A549 (cell line): ENCODE data around the gene OR51E1. TPM values are rescaled to one million over a fixed set of nuclear protein-coding genes. Genes with fewer than 3 reads are reported as not detected.

Experiments used
- ATAC-seq, 2 experiments: fragments of 200-7000 bp in 1 of 2; fragments of >200 bp in 1 of 2; cut with Nextera tagmentation in 1 of 2; cut with Tn5 transposase in 1 of 2; 3 replicates each; pipeline versions ENCODE4 v1.8.0 to v1.9.1; 2018 to 2020; ENCODE audit warnings: mild to moderate bottlenecking in 1 of 2, moderate library complexity in 1 of 2
- CTCF ChIA-PET: fragments of 300-600 bp; sonication (Branson Sonifier 250); formaldehyde crosslinking; extraction: SDS; loops from one replicate; lab custom pipeline; 2021; ENCODE audit warnings: antibody characterized with exemption, inconsistent platforms; lab: Yijun Ruan, JAX
- POLR2A ChIA-PET: fragments of 350-600 bp; formaldehyde crosslinking; extraction: SDS; loops from one replicate; lab custom pipeline; 2021; ENCODE audit warnings: antibody characterized with exemption, inconsistent platforms; lab: Yijun Ruan, JAX
- DNase-seq, 2 experiments: peaks; one replicate each; pipeline versions ENCODE4 v3.0.0 to v3.0.0-alpha.2; 2011 to 2016; ENCODE audit warnings: low read depth in 1 of 2, low spot score in 1 of 2
- FAIRE-seq: peaks from 2 replicates; lab custom pipeline; 2011; peaks lifted over from hg19 to GRCh38; lab: Jason Lieb, UNC
- H3K27ac ChIP-seq, 2 experiments: fragments of >200 bp; sonication (Bioruptor Twin); formaldehyde crosslinking; 3 replicates each; pipeline ENCODE4 v1.5.1; 2016 to 2017
- H3K4me1 ChIP-seq: fragments of >200 bp; sonication (Bioruptor Twin); formaldehyde crosslinking; 3 replicates; pipeline ENCODE4 v1.6.1; 2016
- H3K4me2 ChIP-seq: fragments of >200 bp; sonication (Bioruptor Twin); formaldehyde crosslinking; 3 replicates; pipeline ENCODE4 v1.6.1; 2016
- H3K4me3 ChIP-seq: fragments of >200 bp; sonication (Bioruptor Twin); formaldehyde crosslinking; 3 replicates; pipeline ENCODE4 v1.5.1; 2016
- H3K9me3 ChIP-seq: fragments of >200 bp; sonication (Bioruptor Twin); formaldehyde crosslinking; 3 replicates; pipeline ENCODE4 v1.6.1; 2016
- CHD2 ChIP-seq: fragments of 150-350 bp; IDR thresholded peaks from 2 replicates; pipeline ENCODE4 v1.6.1; 2014; ENCODE audit warnings: low read length; ENCODE audit not compliant: partially characterized antibody
- EHF ChIP-seq: fragments of 250-450 bp; sonication (Bioruptor Pico); IDR thresholded peaks from 2 replicates; pipeline ENCODE4 v1.5.0; 2020; ENCODE audit warnings: mild to moderate bottlenecking
- FOSB ChIP-seq: fragments of 250-450 bp; sonication (Bioruptor Pico); IDR thresholded peaks from 2 replicates; pipeline ENCODE4 v1.5.0; 2020; ENCODE audit warnings: mild to moderate bottlenecking, moderate library complexity
- FOSL2 ChIP-seq, 2 experiments: fragments of 450-650 bp in 1 of 2; fragments of >200 bp in 1 of 2; sonication (Bioruptor Twin) in 1 of 2; formaldehyde crosslinking; IDR thresholded peaks; 2 replicates each; pipeline versions ENCODE4 v1.5.0 to v1.6.1; 2016 to 2020; ENCODE audit warnings: mild to moderate bottlenecking in 1 of 2, moderate library complexity in 1 of 2
- HES2 ChIP-seq: fragments of >200 bp; sonication (Bioruptor Twin); formaldehyde crosslinking; IDR thresholded peaks from 2 replicates; pipeline ENCODE4 v1.6.1; 2016
- HOXB13 ChIP-seq: fragments of 250-450 bp; sonication (Bioruptor Pico); IDR thresholded peaks from 2 replicates; pipeline ENCODE4 v1.5.0; 2020; ENCODE audit warnings: low read depth, mild to moderate bottlenecking, moderate library complexity
- HOXB5 ChIP-seq: fragments of 250-450 bp; sonication (Bioruptor Pico); IDR thresholded peaks from 2 replicates; pipeline ENCODE4 v1.5.0; 2020; ENCODE audit warnings: mild to moderate bottlenecking, moderate library complexity
- KDM1A ChIP-seq: fragments of 200-600 bp; sonication (generic); IDR thresholded peaks from 2 replicates; pipeline ENCODE4 v1.6.1; 2016; ENCODE audit warnings: low read depth, mild to moderate bottlenecking
- KDM5A ChIP-seq: fragments of 200-600 bp; sonication (generic); IDR thresholded peaks from 2 replicates; pipeline ENCODE4 v1.6.1; 2016; ENCODE audit warnings: antibody characterized with exemption, mild to moderate bottlenecking
- MAFK ChIP-seq: fragments of 450-650 bp; IDR thresholded peaks from 2 replicates; pipeline ENCODE4 v1.6.1; 2014; ENCODE audit not compliant: partially characterized antibody
- MAZ ChIP-seq: fragments of 150-350 bp; IDR thresholded peaks from 2 replicates; pipeline ENCODE4 v1.6.1; 2014; ENCODE audit warnings: antibody characterized with exemption, low read depth, low read length, borderline replicate concordance
- NPAS2 ChIP-seq: fragments of 250-450 bp; sonication (Bioruptor Pico); IDR thresholded peaks from 2 replicates; pipeline ENCODE4 v1.8.0; 2022; ENCODE audit warnings: mild to moderate bottlenecking, moderate library complexity, borderline replicate concordance
- PBX3 ChIP-seq: IDR thresholded peaks from 2 replicates; pipeline ENCODE4 v1.6.1; 2012
- RAD21 ChIP-seq, 2 experiments: fragments of >200 bp in 1 of 2; sonication (Bioruptor Twin) in 1 of 2; formaldehyde crosslinking in 1 of 2; IDR thresholded peaks in 1 of 2; conservative IDR thresholded peaks in 1 of 2; 2 replicates in 1 of 2; 3 replicates in 1 of 2; pipeline ENCODE4 v1.6.1; 2012 to 2018; ENCODE audit warnings: inconsistent platforms in 1 of 2
- SREBF2 ChIP-seq: fragments of 450-650 bp; IDR thresholded peaks from 2 replicates; pipeline ENCODE4 v1.6.1; 2014; ENCODE audit warnings: mild to moderate bottlenecking, moderate library complexity
- TP53 ChIP-seq: fragments of 250-450 bp; sonication (Bioruptor Pico); IDR thresholded peaks from 2 replicates; pipeline ENCODE4 v1.5.0; 2021; ENCODE audit warnings: mild to moderate bottlenecking, moderate library complexity
- USF2 ChIP-seq: fragments of 450-650 bp; IDR thresholded peaks from 2 replicates; pipeline ENCODE4 v1.6.1; 2014; ENCODE audit warnings: antibody characterized with exemption
- ZC3H11A ChIP-seq: fragments of 450-650 bp; IDR thresholded peaks from 2 replicates; pipeline ENCODE4 v1.6.1; 2014; ENCODE audit warnings: antibody characterized with exemption, mild to moderate bottlenecking
- ZSCAN20 ChIP-seq: fragments of 250-450 bp; sonication (Bioruptor Pico); IDR thresholded peaks from 2 replicates; pipeline ENCODE4 v1.8.0; 2022; ENCODE audit warnings: mild to moderate bottlenecking, moderate library complexity
- WGBS: methylation state at CpG from one replicate; pipeline ENCODE4 v1.1.6; 2017; ENCODE audit errors: missing lambda C conversion rate; 5-methylcytosine and 5-hydroxymethylcytosine counted together
- polyA plus RNA-seq, 4 experiments: library from polyadenylated mRNA; depleted of rRNA in 3 of 4; stranded (reverse); fragments of >200 nt; fragmentation: RNase III in 1 of 4; extraction: RNeasy Plus Mini Kit Qiagen cat#74134 plus additional on column Dnase treatment in 1 of 4; gene quantifications; 2 replicates in 3 of 4; 3 replicates in 1 of 4; pipeline ENCODE4 v1.2.3, GENCODE V29; 2011 to 2017
- TF ChIP-seq, protein P1 (sequence below): fragments of >200 bp; sonication (Bioruptor Twin); formaldehyde crosslinking; IDR thresholded peaks from 3 replicates; pipeline ENCODE4 v1.5.1; 2016

The OR51E1 gene
- polyA plus RNA-seq, 2 of the 4 experiments (the other 2 are of a cell fraction) = not detected

GRCh38 chr11:4704054-4704789 is 60.4 kb downstream of the OR51E1 start, which contains the start of gene MMP26:
TSS of gene MMP26 (plus strand) at chr11:4704784.
- 0% methylated on average over 5 of the region's 5 CpGs for WGBS
- Histone ChIP-seq H3K4me2 (no peak within 1 kb of the TSS), H3K27ac (no peak within 1 kb of the TSS), H3K9me3 (no peaks in the 10 kb centered on the region), H3K4me3 (no peak within 1 kb of the TSS), H3K4me1 (no peaks in the 10 kb centered on the region)
- TF ChIP-seq EHF (no peak), FOSL2 (IDR thresholded peaks at IDR 0.05) (no peak), FOSL2 (CRISPR knock-in tag; IDR thresholded peaks at IDR 0.05) (no peak), MAFK (no peak), HOXB13 (CRISPR knock-in tag) (no peak), RAD21 (conservative IDR thresholded peaks at IDR 0.05 in 1 of 2, IDR thresholded peaks at IDR 0.05 in 1 of 2) (no peak)
- TF ChIP-seq, protein P1, sequence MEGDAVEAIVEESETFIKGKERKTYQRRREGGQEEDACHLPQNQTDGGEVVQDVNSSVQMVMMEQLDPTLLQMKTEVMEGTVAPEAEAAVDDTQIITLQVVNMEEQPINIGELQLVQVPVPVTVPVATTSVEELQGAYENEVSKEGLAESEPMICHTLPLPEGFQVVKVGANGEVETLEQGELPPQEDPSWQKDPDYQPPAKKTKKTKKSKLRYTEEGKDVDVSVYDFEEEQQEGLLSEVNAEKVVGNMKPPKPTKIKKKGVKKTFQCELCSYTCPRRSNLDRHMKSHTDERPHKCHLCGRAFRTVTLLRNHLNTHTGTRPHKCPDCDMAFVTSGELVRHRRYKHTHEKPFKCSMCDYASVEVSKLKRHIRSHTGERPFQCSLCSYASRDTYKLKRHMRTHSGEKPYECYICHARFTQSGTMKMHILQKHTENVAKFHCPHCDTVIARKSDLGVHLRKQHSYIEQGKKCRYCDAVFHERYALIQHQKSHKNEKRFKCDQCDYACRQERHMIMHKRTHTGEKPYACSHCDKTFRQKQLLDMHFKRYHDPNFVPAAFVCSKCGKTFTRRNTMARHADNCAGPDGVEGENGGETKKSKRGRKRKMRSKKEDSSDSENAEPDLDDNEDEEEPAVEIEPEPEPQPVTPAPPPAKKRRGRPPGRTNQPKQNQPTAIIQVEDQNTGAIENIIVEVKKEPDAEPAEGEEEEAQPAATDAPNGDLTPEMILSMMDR = no peak
- POLR2A ChIA-PET = no interaction called here
- ATAC-seq (no peak), DNase-seq (no peak), FAIRE-seq (no peak)
- CTCF ChIA-PET = no interaction called here

DNA sequence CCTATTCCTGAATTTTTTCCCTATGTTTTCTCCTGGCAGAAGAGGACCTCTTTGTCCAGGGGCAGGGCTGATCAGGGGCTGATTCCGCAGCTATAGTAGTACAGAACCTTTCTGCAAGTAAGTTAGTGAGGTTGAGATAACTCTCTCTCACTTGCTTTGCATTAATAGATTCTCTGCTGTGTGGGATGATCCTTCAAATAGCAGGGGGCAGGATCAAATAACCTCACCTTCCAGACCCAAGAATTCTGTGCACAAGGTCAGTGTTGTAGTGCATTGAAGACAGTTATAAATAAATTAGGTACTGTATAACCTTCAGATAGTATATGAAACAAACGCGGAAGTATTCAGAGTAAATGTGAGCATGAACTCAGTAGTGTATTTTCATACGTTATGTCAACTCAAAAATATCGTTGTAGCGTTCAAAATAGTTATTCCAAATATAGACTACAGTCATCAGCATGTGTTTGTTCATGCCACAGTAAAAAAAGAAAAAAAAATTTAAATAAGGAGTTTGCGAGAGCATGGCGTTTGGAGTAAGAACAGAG is 61.1 kb downstream of the OR51E1 start:
- 41% methylated on average over 8 of the region's 8 CpGs for WGBS

More for the DNA sequence above, 61.1 kb downstream of the OR51E1 start:
- Histone ChIP-seq H3K27ac (no peak overlapping the region), H3K4me3 (no peak overlapping the region), H3K4me2 (no peak overlapping the region), H3K4me1 (no peaks in the 10 kb centered on the region), H3K9me3 (no peaks in the 10 kb centered on the region)
- ATAC-seq = no peak
- no peak for DNase-seq
- ChIA-PET CTCF (no interaction called here), POLR2A (no interaction called here)
- no peak for FAIRE-seq
- no peak for TF ChIP-seq FOSL2 (IDR thresholded peaks at IDR 0.05)
- no peak for TF ChIP-seq FOSL2 (CRISPR knock-in tag; IDR thresholded peaks at IDR 0.05)
- no peak for TF ChIP-seq SREBF2
- TF ChIP-seq KDM5A = no peak
- TF ChIP-seq NPAS2 = no peak
- no peak for TF ChIP-seq CHD2
- no peak for TF ChIP-seq KDM1A
- TF ChIP-seq RAD21 (conservative IDR thresholded peaks at IDR 0.05 in 1 of 2, IDR thresholded peaks at IDR 0.05 in 1 of 2) = no peak
- no peak for TF ChIP-seq HES2
- TF ChIP-seq FOSB = no peak
- no peak for TF ChIP-seq PBX3
- no peak for TF ChIP-seq ZC3H11A
- no peak for TF ChIP-seq TP53 (CRISPR knock-in tag)
- TF ChIP-seq USF2 = no peak
- TF ChIP-seq ZSCAN20 (CRISPR knock-in tag) = no peak
- no peak for TF ChIP-seq MAZ
- no peak for TF ChIP-seq HOXB5 (CRISPR knock-in tag)

Other genes starting within 250 kb of the OR51E1 start
- not detected in 2 replicates for gene OR52K2, start 194.7 kb upstream of the OR51E1 start, polyA plus RNA-seq (2011; rRNA removed)
- gene OR52K2, start 194.7 kb upstream of the OR51E1 start, polyA plus RNA-seq (2017; fragmentation: RNase III; extraction: RNeasy Plus Mini Kit Qiagen cat#74134 plus additional on column Dnase treatment) = not detected in 3 replicates
- not detected in 2 replicates for gene OR52K1, start 161.3 kb upstream of the OR51E1 start, polyA plus RNA-seq (2011; rRNA removed)
- gene OR52K1, start 161.3 kb upstream of the OR51E1 start, polyA plus RNA-seq (2017; fragmentation: RNase III; extraction: RNeasy Plus Mini Kit Qiagen cat#74134 plus additional on column Dnase treatment) = not detected in 3 replicates
- gene OR52M1, start 98.8 kb upstream of the OR51E1 start, polyA plus RNA-seq (2011; rRNA removed) = not detected in 2 replicates
- not detected in 3 replicates for gene OR52M1, start 98.8 kb upstream of the OR51E1 start, polyA plus RNA-seq (2017; fragmentation: RNase III; extraction: RNeasy Plus Mini Kit Qiagen cat#74134 plus additional on column Dnase treatment)
- gene OR52I2, start 62.2 kb upstream of the OR51E1 start, polyA plus RNA-seq (2011; rRNA removed) = not detected in 2 replicates
- not detected in 3 replicates for gene OR52I2, start 62.2 kb upstream of the OR51E1 start, polyA plus RNA-seq (2017; fragmentation: RNase III; extraction: RNeasy Plus Mini Kit Qiagen cat#74134 plus additional on column Dnase treatment)
- not detected in 2 replicates for gene OR52I1, start 49.9 kb upstream of the OR51E1 start, polyA plus RNA-seq (2011; rRNA removed)
- not detected in 3 replicates for gene OR52I1, start 49.9 kb upstream of the OR51E1 start, polyA plus RNA-seq (2017; fragmentation: RNase III; extraction: RNeasy Plus Mini Kit Qiagen cat#74134 plus additional on column Dnase treatment)
- gene TRIM68, start 35.8 kb upstream of the OR51E1 start, polyA plus RNA-seq (2011; rRNA removed) = 9.6 and 11.6 TPM in 2 replicates
- gene TRIM68, start 35.8 kb upstream of the OR51E1 start, polyA plus RNA-seq (2017; fragmentation: RNase III; extraction: RNeasy Plus Mini Kit Qiagen cat#74134 plus additional on column Dnase treatment) = 9.6 to 10.8 TPM (median 9.7 TPM) in 3 replicates
- gene OR51D1, start 6.5 kb upstream of the OR51E1 start, polyA plus RNA-seq (2011; rRNA removed) = not detected in 2 replicates
- gene OR51D1, start 6.5 kb upstream of the OR51E1 start, polyA plus RNA-seq (2017; fragmentation: RNase III; extraction: RNeasy Plus Mini Kit Qiagen cat#74134 plus additional on column Dnase treatment) = not detected in 3 replicates
- 0.07 TPM in 1 of 2 replicates, not detected in the other for gene OR51E2, start 53.9 kb downstream of the OR51E1 start, polyA plus RNA-seq (2011; rRNA removed)
- not detected in 3 replicates for gene OR51E2, start 53.9 kb downstream of the OR51E1 start, polyA plus RNA-seq (2017; fragmentation: RNase III; extraction: RNeasy Plus Mini Kit Qiagen cat#74134 plus additional on column Dnase treatment)
- not detected in 2 replicates for gene MMP26, start 60.8 kb downstream of the OR51E1 start, polyA plus RNA-seq (2011; rRNA removed)
- not detected in 3 replicates for gene MMP26, start 60.8 kb downstream of the OR51E1 start, polyA plus RNA-seq (2017; fragmentation: RNase III; extraction: RNeasy Plus Mini Kit Qiagen cat#74134 plus additional on column Dnase treatment)
- not detected in 2 replicates for gene OR51F1, start 126.0 kb downstream of the OR51E1 start, polyA plus RNA-seq (2011; rRNA removed)
- not detected in 3 replicates for gene OR51F1, start 126.0 kb downstream of the OR51E1 start, polyA plus RNA-seq (2017; fragmentation: RNase III; extraction: RNeasy Plus Mini Kit Qiagen cat#74134 plus additional on column Dnase treatment)
- not detected in 2 replicates for gene OR52R1, start 160.4 kb downstream of the OR51E1 start, polyA plus RNA-seq (2011; rRNA removed)
- gene OR52R1, start 160.4 kb downstream of the OR51E1 start, polyA plus RNA-seq (2017; fragmentation: RNase III; extraction: RNeasy Plus Mini Kit Qiagen cat#74134 plus additional on column Dnase treatment) = not detected in 3 replicates
- gene OR51F2, start 177.3 kb downstream of the OR51E1 start, polyA plus RNA-seq (2011; rRNA removed) = not detected in 2 replicates
- gene OR51F2, start 177.3 kb downstream of the OR51E1 start, polyA plus RNA-seq (2017; fragmentation: RNase III; extraction: RNeasy Plus Mini Kit Qiagen cat#74134 plus additional on column Dnase treatment) = not detected in 3 replicates
- not detected in 2 replicates for gene OR51S1, start 205.2 kb downstream of the OR51E1 start, polyA plus RNA-seq (2011; rRNA removed)
- gene OR51S1, start 205.2 kb downstream of the OR51E1 start, polyA plus RNA-seq (2017; fragmentation: RNase III; extraction: RNeasy Plus Mini Kit Qiagen cat#74134 plus additional on column Dnase treatment) = not detected in 3 replicates
- gene OR51T1, start 237.9 kb downstream of the OR51E1 start, polyA plus RNA-seq (2011; rRNA removed) = not detected in 2 replicates
- gene OR51T1, start 237.9 kb downstream of the OR51E1 start, polyA plus RNA-seq (2017; fragmentation: RNase III; extraction: RNeasy Plus Mini Kit Qiagen cat#74134 plus additional on column Dnase treatment) = not detected in 3 replicates